Body of pancreas (tissue), 4 donors: Measurements from ENCODE around the gene PRSS1. TPM values are rescaled to one million over a fixed set of nuclear protein-coding genes. Genes with fewer than 3 reads are reported as not detected.
"Not testable (repeated sequence)": the region's sequence is repeated elsewhere in the genome, so short reads cannot be mapped to it uniquely, and the experiment has no call there.

Source experiments
- ATAC-seq: fragments of 150-250 bp; one replicate; pipeline ENCODE4 v1.9.1; 2016
- DNase-seq, 4 donors: peaks; one replicate each; pipeline ENCODE4 v3.0.0-alpha.2; 2019
- H3K27ac ChIP-seq, 4 donors: fragments of 200-600 bp; sonication (generic); 1 replicate in 3 of 4; 2 replicates in 1 of 4; pipeline versions ENCODE4 v1.5.1 to v1.6.1; 2016 to 2019; ENCODE audit warnings: mild to moderate bottlenecking in 1 of 4, mixed read lengths in 1 of 4, moderate library complexity in 1 of 4
- H3K27me3 ChIP-seq, 2 donors: fragments of 200-600 bp; sonication (generic); one replicate each; pipeline ENCODE4 v1.6.0; 2016; ENCODE audit warnings: mild to moderate bottlenecking in 1 of 2
- H3K36me3 ChIP-seq, 2 donors: fragments of 200-600 bp; sonication (generic); replicated peaks in 1 of 2; 2 replicates each; pipeline ENCODE4 v1.5.1; 2016; ENCODE audit warnings: low read depth in 2 of 2; ENCODE audit not compliant: insufficient read depth in 1 of 2
- H3K4me1 ChIP-seq: fragments of 200-600 bp; sonication (generic); one replicate; pipeline ENCODE4 v1.6.0; 2016
- H3K4me3 ChIP-seq, 2 donors: fragments of 200-600 bp; sonication (generic); 1 replicate in 1 of 2; 2 replicates in 1 of 2; pipeline ENCODE4 v1.5.1; 2016 to 2019
- H3K9me3 ChIP-seq, 3 donors: fragments of 200-600 bp; sonication (generic); 1 replicate in 2 of 3; 2 replicates in 1 of 3; pipeline ENCODE4 v1.5.1; 2016
- CTCF ChIP-seq, 7 experiments: fragments of 450-650 bp in 4 of 7; fragments of 200-600 bp in 3 of 7; sonication (generic) in 3 of 7; IDR thresholded peaks; one replicate each; pipeline ENCODE4 v1.5.1; 2016 to 2019; ENCODE audit warnings: antibody characterized with exemption in 7 of 7
- POLR2A ChIP-seq, 3 donors: fragments of 450-650 bp; IDR thresholded peaks; one replicate each; pipeline ENCODE4 v1.6.1; 2016; ENCODE audit warnings: antibody characterized with exemption in 3 of 3, mild to moderate bottlenecking in 2 of 3
- WGBS, 2 donors: methylation state at CpG; one replicate each; pipeline ENCODE4 v1.1.5; 2017; 5-methylcytosine and 5-hydroxymethylcytosine counted together
- intact Hi-C: fragments of 100-400 bp; cut with DNase I; formaldehyde crosslinking; loops from one replicate; pipeline ENCODE4 v1.15.1; 2023
- total RNA-seq, 2 donors: library from RNA; depleted of rRNA; stranded (reverse); fragments of >200 nt; gene quantifications; one replicate each; pipeline ENCODE4 v1.1.0, GENCODE V29; 2016

The PRSS1 gene
- total RNA-seq, 2 donors from 2014 or later = 29,602 to 44,177 TPM

GRCh38 chr7:142751526-142752175 is 2.4 kb downstream of the PRSS1 start:
- intact Hi-C loops, H3K9me3 ChIP-seq, H3K27me3 ChIP-seq, H3K36me3 ChIP-seq: not testable (repeated sequence)
- peak; percentile 53 to 66 (median 58) for TF ChIP-seq POLR2A (IDR thresholded peaks at IDR 0.05)
- peak overlapping the region; percentile 30 to 80 for H3K4me3 ChIP-seq
- 37 to 49% methylated on average over 14 of the region's 14 CpGs for WGBS, 2 donors
- DNase-seq = peak in 3 of 4 donors; percentile 56 to 71 (median 63)
- peak; percentile 0 for ATAC-seq
- H3K27ac ChIP-seq = peak overlapping the region; percentile 87 to 97 (median 92)
- peaks cover 41% of the 10 kb centered on the region for H3K4me1 ChIP-seq

GRCh38 chr7:142752376-142753225 is 3.3 kb downstream of the PRSS1 start:
- H3K36me3 ChIP-seq = no peaks in the 10 kb centered on the region
- H3K27ac ChIP-seq = peak overlapping the region; percentile 87 to 97 (median 92)
- intact Hi-C loops = no loop called here
- 31 to 51% methylated on average over 3 of the region's 3 CpGs for WGBS, 2 donors
- ATAC-seq (peak; percentile 10), DNase-seq (peak; percentile 67 to 80 (median 68))
- no peaks in the 10 kb centered on the region for H3K27me3 ChIP-seq
- TF ChIP-seq CTCF (IDR thresholded peaks at IDR 0.05) (no peak), POLR2A (IDR thresholded peaks at IDR 0.05) (peak; percentile 14 to 28 (median 19))
- H3K9me3 ChIP-seq = no peaks in the 10 kb centered on the region
- peaks cover 41% of the 10 kb centered on the region for H3K4me1 ChIP-seq
- H3K4me3 ChIP-seq = no peak overlapping the region

- H3K27ac ChIP-seq = peak overlapping the region; percentile 50 to 95 (median 80)
Observed at GRCh38 chr7:142753366-142753765, 4.1 kb downstream of the PRSS1 start.

GRCh38 chr7:142753925-142754491 is 4.7 kb downstream of the PRSS1 start:
- ATAC-seq (peak; percentile 34), DNase-seq (peak; percentile 84 to 90 (median 88))
- H3K36me3 ChIP-seq, H3K9me3 ChIP-seq, intact Hi-C loops, H3K27me3 ChIP-seq, H3K4me3 ChIP-seq: not testable (repeated sequence)
- peak overlapping the region; percentile 50 to 95 (median 80) for H3K27ac ChIP-seq
- peaks cover 41% of the 10 kb centered on the region for H3K4me1 ChIP-seq
- 26 to 35% methylated on average over 4 to 5 of the region's 5 CpGs for WGBS, 2 donors
- TF ChIP-seq POLR2A (IDR thresholded peaks at IDR 0.05) = peak; percentile 62 to 95 (median 93)
- peak in 1 of 7 experiments; percentile 10 for TF ChIP-seq CTCF (IDR thresholded peaks at IDR 0.05)

More at GRCh38 chr7:142753366-142753765, 4.1 kb downstream of the PRSS1 start:
- Histone ChIP-seq H3K4me1 (peaks cover 41% of the 10 kb centered on the region), H3K27me3 (no peaks in the 10 kb centered on the region), H3K4me3 (no peak overlapping the region), H3K36me3 (no peaks in the 10 kb centered on the region), H3K9me3 (no peaks in the 10 kb centered on the region)
- DNase-seq (peak; percentile 82 to 87 (median 84)), ATAC-seq (peak; percentile 36)
- TF ChIP-seq POLR2A (IDR thresholded peaks at IDR 0.05) (no peak), CTCF (IDR thresholded peaks at IDR 0.05) (no peak)
- intact Hi-C loops = no loop called here
- WGBS, 2 donors = 37 to 47% methylated on average over 8 of the region's 8 CpGs
